Ovary (tissue), 10 donors: Measurements from ENCODE around the gene GRAMD4. TPM values are rescaled to one million over a fixed set of nuclear protein-coding genes. Genes with fewer than 3 reads are reported as not detected.

Experiments used
- DNase-seq, 5 donors: peaks; one replicate each; pipeline ENCODE4 v3.0.0-alpha.2; 2019 to 2020
- H3K27ac ChIP-seq, 2 donors: fragments of 200-600 bp; one replicate each; pipeline versions ENCODE4 v1.5.1 to v1.8.0; 2019 to 2022
- H3K27me3 ChIP-seq: fragments of 200-600 bp; one replicate; pipeline ENCODE4 v1.8.0; 2022
- H3K36me3 ChIP-seq: fragments of 200-600 bp; sonication (generic); one replicate; pipeline ENCODE4 v1.5.1; 2019
- H3K4me1 ChIP-seq: one replicate; pipeline ENCODE4 v1.8.1; 2013; ENCODE audit warnings: mild to moderate bottlenecking, moderate library complexity; ENCODE audit not compliant: insufficient read depth
- H3K4me3 ChIP-seq: fragments of 200-600 bp; sonication (generic); one replicate; pipeline ENCODE4 v1.5.1; 2017
- H3K9me3 ChIP-seq, 2 donors: fragments of 200-600 bp in 1 of 2; sonication (generic) in 1 of 2; one replicate each; pipeline versions ENCODE4 v1.5.1 to v1.8.1; 2013 to 2019; ENCODE audit warnings: mild to moderate bottlenecking in 1 of 2, moderate library complexity in 1 of 2
- CTCF ChIP-seq, 3 donors: fragments of 450-650 bp in 2 of 3; fragments of 200-600 bp in 1 of 3; IDR thresholded peaks; one replicate each; pipeline versions ENCODE4 v1.5.1 to v1.8.0; 2016 to 2022; ENCODE audit warnings: antibody characterized with exemption in 3 of 3, mild to moderate bottlenecking in 1 of 3
- EP300 ChIP-seq: sonication (generic); formaldehyde crosslinking; IDR thresholded peaks from one replicate; pipeline ENCODE4 v1.6.1; 2017; ENCODE audit warnings: antibody characterized with exemption
- POLR2A ChIP-seq: fragments of 450-650 bp; IDR thresholded peaks from one replicate; pipeline ENCODE4 v1.6.1; 2017; ENCODE audit warnings: antibody characterized with exemption, mild to moderate bottlenecking, moderate library complexity
- WGBS, 3 donors: extraction: QIAGEN DNeasy Blood & Tissue Kit in 1 of 3; methylation state at CpG; one replicate each; pipeline versions ENCODE4 v1.1.5 to v1.1.7; 2013 to 2017; 5-methylcytosine and 5-hydroxymethylcytosine counted together
- intact Hi-C, 4 donors: fragments of 100-400 bp; cut with DNase I; formaldehyde crosslinking; loops; one replicate each; pipeline versions ENCODE4 v1.11.0 to v1.15.1; 2022 to 2023
- long read RNA-seq, 3 donors: library from polyadenylated mRNA in 2 of 3; unstranded in 2 of 3; transcript quantifications; one replicate each; pipeline ENCODE4 v2.0.0 and lab custom pipeline, GENCODE V29; 2021 to 2026
- polyA plus RNA-seq, 2 donors: library from polyadenylated mRNA; stranded (reverse); fragments of 200-250 nt in 1 of 2; fragments of 350-450 nt in 1 of 2; fragmentation: Illumina TruSeq in 1 of 2; extraction: RNeasy Lipid Tissue Mini Kit (QIAGEN cat#74804) in 1 of 2; gene quantifications; one replicate each; pipeline ENCODE4 v1.2.3, GENCODE V29; 2013 to 2014
- total RNA-seq, 7 donors: library from RNA; depleted of rRNA in 2 of 7; stranded (reverse); fragments of >200 nt in 2 of 7; fragmentation: NEBNext Ultra II Directional in 3 of 7; extraction: Animal tissue kit (Norgen Biotek cat#: 25700) in 3 of 7; gene quantifications; one replicate each; pipeline versions ENCODE4 v1.1.0 to v1.2.4, GENCODE V29; 2016 to 2023
- donor health status: DM: no; HTN: no; CAD: no; lungs with moderate emphysema.
- donor health status: DM: no; HTN: no; CAD: no.
- donor health status: Bipolar disorder and iron deficiency.
- donor health status: DM: yes; HTN: yes; CAD: no.
- donor health status: DM: no; HTN: no; CAD: no.
- donor health status: DM: yes; HTN: yes; CAD: no.

GRAMD4 gene, protein sequence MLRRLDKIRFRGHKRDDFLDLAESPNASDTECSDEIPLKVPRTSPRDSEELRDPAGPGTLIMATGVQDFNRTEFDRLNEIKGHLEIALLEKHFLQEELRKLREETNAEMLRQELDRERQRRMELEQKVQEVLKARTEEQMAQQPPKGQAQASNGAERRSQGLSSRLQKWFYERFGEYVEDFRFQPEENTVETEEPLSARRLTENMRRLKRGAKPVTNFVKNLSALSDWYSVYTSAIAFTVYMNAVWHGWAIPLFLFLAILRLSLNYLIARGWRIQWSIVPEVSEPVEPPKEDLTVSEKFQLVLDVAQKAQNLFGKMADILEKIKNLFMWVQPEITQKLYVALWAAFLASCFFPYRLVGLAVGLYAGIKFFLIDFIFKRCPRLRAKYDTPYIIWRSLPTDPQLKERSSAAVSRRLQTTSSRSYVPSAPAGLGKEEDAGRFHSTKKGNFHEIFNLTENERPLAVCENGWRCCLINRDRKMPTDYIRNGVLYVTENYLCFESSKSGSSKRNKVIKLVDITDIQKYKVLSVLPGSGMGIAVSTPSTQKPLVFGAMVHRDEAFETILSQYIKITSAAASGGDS
- total RNA-seq (10 to 100 TPM; 19.0 to 40.4 (median 28.7) TPM), polyA plus RNA-seq (1 to 10 TPM; 6.2 to 8.0 TPM)
- long read RNA-seq, donor 1, partial matches to known transcripts = 1 of 3 reads
- long read RNA-seq, donor 1, other reads (novel, unspliced or antisense) = 2 of 3 reads
- long read RNA-seq, donor 2 = 0 reads
- long read RNA-seq, donor 3, partial matches to known transcripts = 13 of 49 reads
- long read RNA-seq, donor 3, other reads (novel, unspliced or antisense) = 36 of 49 reads

- no peak for DNase-seq
- H3K27ac ChIP-seq = no peak within 1 kb of the TSS
- no peaks in the 10 kb centered on the region for H3K9me3 ChIP-seq
- no peak within 1 kb of the TSS for H3K4me3 ChIP-seq
- no peak for TF ChIP-seq EP300
- TF ChIP-seq POLR2A = no peak
- no peak for TF ChIP-seq CTCF (IDR thresholded peaks at IDR 0.05)
- WGBS, 3 donors = 60 to 68% (median 66%) methylated on average over 20 of the region's 20 CpGs
- H3K36me3 ChIP-seq = no peaks in the 10 kb centered on the region
- H3K27me3 ChIP-seq = no peaks in the 10 kb centered on the region
- H3K4me1 ChIP-seq = peaks cover 12% of the 10 kb centered on the region
- intact Hi-C loops = no loop called here
Observed at GRCh38 chr22:46619830-46620501, at the start of gene GRAMD4. TSS of gene GRAMD4 (plus strand) at chr22:46620386. CDS start at chr22:46626800, 6,414 bp downstream.

- intact Hi-C loops = loop anchor here in 2 of 4 donors (10.0 kb wide), 2 partner anchors 93 to 103 kb away; no protein-coding TSS in a partner anchor
- Histone ChIP-seq H3K9me3 (no peaks in the 10 kb centered on the region), H3K27ac (no peak overlapping the region), H3K4me3 (no peak overlapping the region), H3K27me3 (no peaks in the 10 kb centered on the region), H3K4me1 (peaks cover 4% of the 10 kb centered on the region), H3K36me3 (no peaks in the 10 kb centered on the region)
- 67 to 80% (median 80%) methylated on average over 7 of the region's 7 CpGs for WGBS, 3 donors
- TF ChIP-seq CTCF (IDR thresholded peaks at IDR 0.05) (no peak), POLR2A (no peak), EP300 (no peak)
- DNase-seq = no peak
Observed at GRCh38 chr22:46571642-46572250, 48.4 kb upstream of the GRAMD4 start.

GRCh38 chr22:46572911-46573780 lies 47.0 kb upstream of the GRAMD4 start:
- H3K27ac ChIP-seq = no peak overlapping the region
- H3K36me3 ChIP-seq = no peaks in the 10 kb centered on the region
- no peak overlapping the region for H3K4me3 ChIP-seq
- peak in 2 of 5 donors; percentile 7 to 14 for DNase-seq
- intact Hi-C loops = loop anchor here in 2 of 4 donors (10.0 kb wide), 2 partner anchors 92 to 102 kb away; no protein-coding TSS in a partner anchor
- peaks cover 8% of the 10 kb centered on the region for H3K4me1 ChIP-seq
- no peak for TF ChIP-seq CTCF (IDR thresholded peaks at IDR 0.05)
- TF ChIP-seq EP300 = no peak
- TF ChIP-seq POLR2A = no peak
- H3K9me3 ChIP-seq = no peaks in the 10 kb centered on the region
- H3K27me3 ChIP-seq = no peaks in the 10 kb centered on the region
- WGBS, 3 donors = 69 to 79% (median 72%) methylated on average over 19 of the region's 19 CpGs
